RPMI7951 (cell line): ENCODE data around the gene COX15. TPM values are rescaled to one million over a fixed set of nuclear protein-coding genes. Genes with fewer than 3 reads are reported as not detected.
"Not testable (repeated sequence)": the region's sequence is repeated elsewhere in the genome, so short reads cannot be mapped to it uniquely, and the experiment has no call there.

Source experiments
- DNase-seq: peaks from one replicate; pipeline ENCODE4 v3.0.0-alpha.2; 2012; ENCODE audit warnings: low read depth
- total RNA-seq: library from RNA; depleted of rRNA; stranded (reverse); fragments of >200 nt; shearing (Covaris generic); gene quantifications from 2 replicates; pipeline ENCODE4 v1.2.3, GENCODE V29; 2014

COX15 gene
- total RNA-seq, 1 experiment from 2014 or later, result 24.6 TPM

DNA sequence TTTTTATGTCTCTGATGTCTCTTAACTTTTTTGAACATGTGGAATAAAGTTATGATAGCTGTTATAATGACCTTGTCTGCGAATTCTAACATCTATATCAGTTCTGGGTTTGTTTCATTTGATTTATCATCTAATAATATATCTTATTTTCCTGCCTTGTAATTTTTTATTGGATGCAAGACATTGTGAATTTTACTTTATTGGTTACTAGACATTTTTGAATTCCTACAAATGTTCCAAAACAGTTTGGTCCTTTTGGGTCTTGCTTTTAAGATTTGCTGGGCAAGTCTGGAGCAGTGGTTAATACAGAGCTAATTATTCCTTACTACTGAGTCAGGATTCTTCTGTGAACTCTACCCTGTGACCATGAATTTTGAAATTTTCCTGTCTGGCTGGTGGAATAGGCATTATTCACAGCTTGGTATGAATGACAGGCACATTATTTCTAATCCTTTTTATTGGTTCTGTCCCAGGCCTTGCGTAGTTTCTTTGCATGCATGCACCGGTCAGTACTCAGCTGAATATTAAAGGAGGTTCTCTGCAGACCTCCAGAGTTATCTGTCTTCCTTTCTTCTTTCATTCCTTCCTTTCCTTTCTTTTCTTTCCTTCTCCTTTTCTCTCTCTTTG is 9.1 kb upstream of the COX15 start:
- DNase-seq, result no peak

DNA sequence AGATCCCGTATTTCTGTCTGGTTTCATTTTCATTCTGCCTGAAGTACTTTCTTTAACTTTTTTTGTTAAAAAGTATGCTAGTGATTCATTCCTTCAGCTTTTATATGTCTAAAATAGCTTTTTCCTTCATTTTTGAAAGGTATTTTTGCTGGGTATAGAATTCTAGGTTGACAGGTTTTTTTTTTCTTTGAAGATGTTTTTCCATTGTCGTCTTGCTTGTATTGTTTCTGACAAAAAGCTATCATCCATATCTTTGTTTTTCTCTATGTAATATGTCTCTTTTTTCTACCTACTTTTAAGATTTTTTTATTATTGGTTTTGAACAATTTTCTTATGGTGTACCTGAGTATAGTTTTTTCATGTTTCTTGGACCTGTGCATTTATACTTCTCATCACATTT is 8.3 kb upstream of the COX15 start:
- DNase-seq, result no peak

- DNase-seq, result not testable (repeated sequence)
These were observed 2.2 kb upstream of the COX15 start for GRCh38 chr10:99734111-99734510.

GRCh38 chr10:99733366-99733765 is 1.4 kb upstream of the COX15 start:
- no peak for DNase-seq

DNA sequence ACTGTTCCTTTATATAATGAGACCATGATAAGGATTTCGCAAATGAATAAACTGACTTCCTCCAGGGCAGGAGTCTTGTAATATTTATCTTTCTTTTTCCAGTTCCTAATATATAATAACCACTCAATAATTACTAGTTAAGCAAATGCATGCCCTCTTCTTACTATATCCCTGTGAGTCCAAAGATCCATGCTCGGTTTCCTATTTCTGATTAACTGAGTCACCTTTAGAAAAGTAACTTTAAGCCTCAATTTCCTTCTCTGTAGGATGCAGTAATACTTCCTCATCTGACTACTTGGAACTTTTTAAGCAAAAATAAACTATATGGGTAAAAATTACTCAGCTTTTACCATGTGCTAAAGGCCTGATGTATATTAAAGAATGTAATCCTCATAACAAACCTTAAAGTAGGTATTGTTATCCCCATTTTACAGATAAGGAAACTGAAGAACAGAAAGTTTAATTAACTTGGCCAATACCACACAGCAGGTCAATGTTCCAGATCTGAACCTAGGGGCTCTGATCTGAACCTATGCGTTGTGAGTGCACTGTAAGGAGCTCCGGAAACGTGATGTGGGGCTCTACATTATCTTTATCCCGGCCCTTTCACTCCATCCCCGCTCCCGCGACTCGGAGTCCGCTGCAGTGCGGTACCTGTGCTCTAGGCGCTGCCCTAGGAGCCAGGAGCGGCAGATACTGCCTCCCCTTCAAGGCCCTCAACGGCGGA is 458 bp downstream of the COX15 start:
- no peak for DNase-seq

- no peak for DNase-seq
These were observed 1.9 kb downstream of the COX15 start for GRCh38 chr10:99730026-99730425.

DNA sequence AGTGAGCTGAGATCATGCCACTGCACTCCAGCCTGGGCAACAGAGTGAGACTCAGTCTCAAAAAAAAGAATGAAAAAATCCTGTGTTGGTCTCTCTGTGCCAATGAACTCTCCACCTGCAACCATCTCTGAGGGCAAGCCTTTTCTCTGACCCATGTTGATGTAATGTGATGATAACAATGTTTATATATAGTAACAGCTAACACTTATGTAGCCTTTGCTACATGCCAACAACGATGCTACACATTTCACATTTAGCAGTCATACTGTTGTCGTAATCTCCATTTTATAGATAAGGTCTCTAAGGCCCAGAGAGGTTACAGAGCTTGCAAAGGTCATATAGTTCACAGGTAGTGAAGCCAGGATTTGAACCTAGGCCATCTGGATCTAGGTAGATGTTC is 11.5 kb downstream of the COX15 start:
- no peak for DNase-seq

DNA sequence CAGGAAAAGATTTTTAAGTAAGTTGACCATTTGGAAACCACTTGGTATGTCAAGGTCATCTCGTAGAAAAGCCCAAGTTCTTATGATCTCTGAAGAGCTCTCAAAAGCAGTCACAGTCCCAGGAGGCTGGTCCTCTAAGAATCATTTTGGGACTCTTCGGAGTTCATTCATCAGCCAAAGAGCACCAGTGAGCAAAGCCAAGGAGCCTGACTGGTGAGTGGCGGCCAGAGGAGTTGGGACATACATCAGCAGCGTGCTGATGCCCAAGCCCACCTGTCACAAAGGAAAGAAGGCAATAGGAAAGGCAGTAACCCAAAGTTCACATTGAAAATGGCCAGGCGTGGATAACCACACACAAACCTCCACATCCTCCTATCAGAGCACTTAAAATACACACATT is 17.5 kb downstream of the COX15 start:
- no peak for DNase-seq

- DNase-seq, result peak; percentile 47
These were observed 20.7 kb downstream of the COX15 start for GRCh38 chr10:99711129-99711719.

GRCh38 chr10:99709480-99710229 is 22.3 kb downstream of the COX15 start:
- DNase-seq, result peak; percentile 35

- DNase-seq, result no peak
These were observed 23.4 kb downstream of the COX15 start for GRCh38 chr10:99708428-99709012.

- DNase-seq, result no peak
These were observed 31.3 kb downstream of the COX15 start for GRCh38 chr10:99700649-99701048.

DNA sequence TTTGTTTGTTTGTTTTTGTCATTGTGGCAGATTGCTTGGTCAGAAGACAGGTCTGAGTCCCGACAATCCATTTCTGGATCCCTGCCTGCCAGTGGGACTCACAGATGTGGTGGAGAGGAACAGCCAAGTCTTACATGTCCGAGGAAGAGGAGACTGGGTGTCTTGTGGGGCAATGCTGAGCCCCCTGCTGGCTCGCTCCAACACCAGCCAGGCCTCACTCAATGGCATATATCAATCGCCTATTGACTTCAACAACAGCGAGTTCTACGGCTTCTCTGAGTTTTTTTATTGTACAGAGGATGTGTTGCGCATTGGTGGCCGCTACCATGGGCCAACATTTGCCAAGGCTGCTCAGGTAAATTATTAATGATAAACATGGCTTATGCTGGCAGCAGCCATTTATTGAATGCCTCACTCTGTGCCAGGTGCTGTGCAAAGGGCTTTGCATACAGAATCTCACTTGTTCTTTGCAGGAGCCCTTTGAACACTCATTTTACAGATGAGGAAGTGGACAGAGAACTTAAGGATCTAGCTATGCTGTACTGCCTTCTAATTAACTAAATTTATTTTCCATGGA is 33.3 kb downstream of the COX15 start:
- peak; percentile 4 for DNase-seq

GRCh38 chr10:99695761-99696160 is 36.2 kb downstream of the COX15 start:
- no peak for DNase-seq

DNA sequence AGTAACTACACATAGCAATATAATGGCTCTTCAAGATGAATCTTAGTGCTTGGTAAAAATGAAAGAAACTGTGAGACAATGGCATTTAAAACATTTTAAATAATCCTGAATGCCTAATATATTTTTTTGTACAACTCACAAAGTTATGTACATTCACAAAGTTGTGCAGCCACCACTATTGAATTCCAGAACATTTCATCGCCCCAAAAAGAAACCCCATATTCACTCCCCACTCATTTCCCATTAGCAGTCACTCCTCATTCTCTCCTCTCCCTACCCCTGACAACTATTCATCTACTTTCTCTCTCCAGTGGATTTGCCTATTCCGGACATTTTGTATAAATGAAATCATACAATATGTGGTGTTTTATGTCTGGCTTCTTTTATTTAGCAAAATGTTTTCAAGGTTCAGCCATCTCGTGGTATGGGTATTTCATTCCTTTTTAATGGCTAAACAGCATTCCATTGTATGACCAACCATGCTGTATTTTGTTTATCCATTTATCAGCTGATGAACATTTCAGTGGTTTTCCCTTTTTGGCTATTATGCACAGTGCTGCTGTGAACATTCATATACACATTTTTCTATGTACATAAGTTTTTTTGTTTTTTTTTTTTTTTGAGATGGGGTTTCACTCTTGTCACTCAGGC is 37.9 kb downstream of the COX15 start:
- DNase-seq, result no peak

DNA sequence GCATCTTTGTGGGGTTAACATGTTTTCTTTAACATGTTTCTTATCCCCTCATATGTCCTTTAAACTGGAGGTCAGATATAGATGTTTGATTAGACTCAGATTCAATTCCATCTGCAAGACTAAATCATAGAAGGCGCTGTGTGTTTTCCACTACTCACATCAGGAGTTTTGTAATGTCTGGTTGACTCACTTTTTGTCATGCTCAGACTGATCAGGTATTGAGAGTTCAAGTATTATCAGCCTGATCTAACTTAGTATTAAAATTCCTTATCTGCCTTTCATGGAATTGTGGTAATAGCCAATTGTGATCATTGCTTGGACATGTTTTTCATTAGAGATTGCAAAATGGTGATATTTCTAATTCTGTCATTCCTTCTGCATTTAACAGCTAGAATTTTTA is 42.5 kb downstream of the COX15 start:
- DNase-seq, result no peak

DNA sequence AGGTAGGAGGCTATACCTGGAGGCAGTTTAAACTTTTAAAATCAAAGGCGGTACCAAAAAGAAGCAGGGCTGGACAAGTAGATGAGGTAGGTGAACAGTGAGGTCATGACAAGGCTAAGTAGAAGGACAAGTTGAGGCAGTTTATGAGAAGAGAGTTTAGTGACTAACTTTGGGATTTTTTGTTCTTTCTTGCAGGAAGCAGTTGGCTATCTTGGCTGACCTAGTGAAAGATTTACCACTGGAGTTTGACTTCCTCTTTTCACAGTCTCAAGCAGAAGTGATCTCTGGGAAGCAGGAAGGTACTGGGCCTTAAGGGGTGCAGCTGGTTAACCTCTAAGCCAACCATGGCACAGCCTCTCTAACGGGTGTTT is 46.3 kb downstream of the COX15 start:
- DNase-seq, result no peak

DNA sequence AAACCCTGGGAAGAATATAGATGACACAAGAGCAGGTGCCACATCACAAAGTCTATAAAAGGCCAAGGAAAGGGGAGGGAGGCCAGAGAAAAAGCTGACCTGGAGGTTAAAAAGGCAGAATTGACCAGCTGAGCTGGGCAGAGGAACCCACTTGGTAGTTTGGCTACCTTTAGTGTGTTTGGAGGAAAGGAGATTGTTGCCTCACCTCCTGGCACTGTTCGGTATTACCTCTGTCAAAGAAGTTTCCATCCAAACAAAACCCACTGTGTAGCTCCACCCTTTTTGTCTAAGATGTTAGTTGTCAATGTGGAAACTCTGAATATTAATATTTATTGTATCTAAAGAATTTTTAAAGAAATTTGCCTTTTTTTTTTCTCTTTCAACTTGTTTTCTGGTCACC is 49.2 kb downstream of the COX15 start:
- DNase-seq, result no peak
